ENCODE data around the gene L3MBTL4.

Gene L3MBTL4

DNA sequence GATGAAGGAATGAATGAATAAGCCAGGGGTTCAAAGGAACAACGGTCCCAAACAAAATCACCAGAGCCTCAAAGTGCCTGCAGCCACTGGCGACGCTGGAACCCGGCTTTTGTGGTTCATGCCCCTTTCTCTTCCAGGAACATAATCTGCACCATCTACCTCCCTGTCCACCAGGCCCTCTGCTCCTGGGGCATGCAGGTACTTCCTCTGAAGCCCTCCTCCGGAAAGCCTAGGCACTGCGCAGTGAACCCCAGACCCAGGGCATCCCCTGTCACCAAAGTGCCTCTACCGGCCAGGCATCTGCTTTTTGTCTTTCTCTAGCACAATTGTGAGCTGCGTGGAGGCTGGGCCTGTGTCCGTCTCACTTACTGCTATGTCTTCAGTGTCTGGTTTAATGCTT is 420.8 kb downstream of the L3MBTL4 start:
- no peak for DNase-seq (ENCODE audit: low read depth in 2 of 2)

DNA sequence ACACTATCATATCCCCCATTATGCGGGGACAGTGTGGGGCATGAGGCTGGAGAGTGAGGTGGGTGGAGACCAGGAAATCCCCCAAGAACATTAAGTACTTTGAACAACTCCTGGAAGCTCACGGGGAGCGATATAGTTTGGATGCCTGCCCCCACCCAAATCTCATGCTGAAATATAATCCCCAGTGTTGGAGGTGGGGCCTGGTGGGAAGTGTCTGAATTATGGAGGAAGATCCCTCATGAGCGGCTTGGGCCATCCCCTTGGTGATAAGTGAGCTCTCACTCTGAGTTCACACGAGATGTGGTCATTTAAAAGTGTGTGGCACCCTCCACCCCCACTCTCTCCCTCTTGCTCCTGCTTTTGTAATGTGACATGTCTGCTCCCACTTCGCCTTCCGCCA is 422.3 kb downstream of the L3MBTL4 start:
- DNase-seq (ENCODE audit: low read depth in 2 of 2), result no peak

DNA sequence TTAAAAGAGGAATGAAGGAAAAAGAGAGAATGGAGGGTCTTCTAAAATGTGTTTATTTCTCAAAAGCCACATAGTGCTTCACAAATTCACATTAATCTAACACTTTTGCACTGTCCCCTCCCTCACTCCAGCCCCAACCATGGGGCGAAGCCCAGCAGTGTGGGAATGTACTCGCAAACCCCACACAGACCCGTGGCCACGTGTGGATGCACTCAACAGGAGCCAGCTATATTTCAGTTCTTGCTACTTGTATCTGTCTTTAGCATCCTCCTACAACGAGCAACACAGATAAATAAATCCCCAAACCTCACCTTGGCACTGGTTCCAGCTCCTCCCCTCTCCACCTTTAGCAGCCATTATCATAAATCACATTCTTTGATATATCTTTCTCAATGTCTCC is 427.5 kb downstream of the L3MBTL4 start:
- no peak for DNase-seq (ENCODE audit: low read depth in 2 of 2)

DNA sequence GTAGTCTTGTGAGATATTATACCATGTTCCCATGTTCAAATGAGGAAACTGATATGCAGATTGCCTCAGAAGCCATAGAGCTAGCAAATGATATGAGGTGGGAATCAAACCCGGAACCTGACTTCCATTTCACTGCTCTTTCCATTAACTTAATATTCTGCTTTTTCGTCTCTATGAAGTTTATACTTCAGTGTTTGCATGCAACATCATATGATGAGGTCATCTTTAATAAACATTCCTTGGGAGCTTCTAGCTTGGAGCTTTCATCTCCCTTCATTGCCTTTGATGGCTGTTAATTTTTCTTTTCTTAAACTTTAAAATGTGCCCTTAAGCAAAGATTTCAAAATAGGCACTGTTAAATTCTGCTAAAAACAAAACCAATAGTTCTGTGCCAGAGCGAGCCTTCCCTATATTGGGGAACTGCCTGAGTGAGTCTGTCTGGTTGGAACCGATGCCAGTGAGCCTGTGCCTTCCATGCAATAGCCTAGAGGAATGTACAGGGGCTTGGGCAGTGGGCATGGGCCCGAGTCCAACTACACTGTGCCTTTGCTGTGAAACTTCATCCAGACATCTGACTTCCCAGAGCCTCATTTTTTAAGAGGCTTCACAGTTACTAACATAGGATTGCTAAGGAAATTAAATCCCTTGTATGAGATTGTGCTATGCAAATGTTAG is 428.3 kb downstream of the L3MBTL4 start:
- DNase-seq (ENCODE audit: low read depth in 2 of 2), result no peak

DNA sequence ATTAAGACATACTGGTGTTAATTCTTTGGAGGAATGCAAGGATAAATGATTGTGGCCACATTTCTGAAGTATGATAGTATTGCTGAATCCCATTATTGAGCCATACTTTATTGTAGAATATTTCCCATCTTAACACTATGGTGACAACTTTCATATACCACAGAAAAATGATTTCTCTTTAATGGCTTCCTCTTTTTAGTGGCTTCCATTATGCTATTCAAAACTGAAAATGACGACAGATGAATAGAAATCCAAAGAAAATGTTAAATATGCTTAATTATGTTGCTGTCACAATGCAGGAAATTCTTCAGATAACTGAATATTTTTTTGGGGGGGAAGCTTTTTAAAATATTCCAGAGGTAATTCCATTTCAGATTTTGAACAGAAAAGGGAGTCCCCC is 430.5 kb downstream of the L3MBTL4 start:
- no peak for DNase-seq (ENCODE audit: low read depth in 2 of 2)

DNA sequence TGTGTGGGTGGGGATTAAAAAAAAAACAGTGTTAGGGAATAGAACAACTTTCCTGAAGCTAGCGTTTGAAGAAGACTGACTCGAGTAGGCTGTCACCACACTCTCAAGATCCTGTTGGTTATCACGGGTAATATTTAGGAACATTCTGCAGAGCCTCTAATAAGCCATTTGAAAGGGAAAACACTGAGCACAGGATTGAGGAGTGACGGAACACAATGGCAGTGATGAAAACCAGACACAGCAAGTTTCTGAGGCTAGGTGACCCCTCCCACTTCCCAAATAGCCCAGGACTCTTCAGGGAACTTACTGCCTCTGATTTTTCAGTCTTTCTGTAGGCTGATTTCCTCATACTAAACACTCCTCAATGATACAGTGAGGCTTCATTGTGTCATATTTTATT is 431.2 kb downstream of the L3MBTL4 start:
- DNase-seq (ENCODE audit: low read depth in 2 of 2), result no peak

DNA sequence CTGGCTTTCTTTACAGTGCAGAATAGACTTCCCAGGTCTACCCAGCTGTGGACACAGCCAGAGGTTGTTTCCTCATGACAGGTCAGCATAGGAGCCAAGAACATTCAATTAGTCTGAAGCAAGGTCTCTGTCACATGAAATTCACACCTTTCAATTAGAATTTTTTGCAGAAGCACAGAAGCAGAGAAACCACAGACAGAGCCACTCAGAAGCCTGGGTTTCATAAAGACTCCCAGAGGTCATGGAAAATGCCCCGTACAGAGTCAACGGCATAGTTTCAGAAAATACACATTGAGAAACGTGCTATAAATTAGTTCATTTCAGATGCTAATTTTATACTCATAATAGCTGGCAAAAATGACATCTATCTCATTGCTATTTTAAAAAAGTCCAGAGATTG is 432.4 kb downstream of the L3MBTL4 start:
- no peak for DNase-seq (ENCODE audit: low read depth in 2 of 2)

DNA sequence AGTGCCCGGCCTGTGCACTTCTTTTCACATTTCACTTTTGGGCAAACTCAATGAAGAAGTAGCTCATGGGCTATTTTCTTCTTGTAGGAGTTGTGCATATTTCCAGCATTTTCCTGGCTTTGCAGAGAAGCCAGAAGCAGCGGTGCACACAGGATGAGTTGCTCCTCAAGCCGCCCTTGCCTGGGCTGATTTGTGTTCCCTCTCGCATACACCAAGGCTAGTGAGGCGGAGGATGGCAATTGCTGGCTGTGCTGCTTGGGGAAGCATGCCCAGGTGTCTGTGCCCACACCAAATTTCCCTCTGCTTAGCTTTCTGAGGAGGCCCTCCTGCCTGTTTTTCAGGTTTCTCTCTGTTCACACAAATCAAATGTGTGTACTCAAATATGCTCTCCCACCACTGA is 434.0 kb downstream of the L3MBTL4 start:
- no peak for DNase-seq (ENCODE audit: low read depth in 2 of 2)

DNA sequence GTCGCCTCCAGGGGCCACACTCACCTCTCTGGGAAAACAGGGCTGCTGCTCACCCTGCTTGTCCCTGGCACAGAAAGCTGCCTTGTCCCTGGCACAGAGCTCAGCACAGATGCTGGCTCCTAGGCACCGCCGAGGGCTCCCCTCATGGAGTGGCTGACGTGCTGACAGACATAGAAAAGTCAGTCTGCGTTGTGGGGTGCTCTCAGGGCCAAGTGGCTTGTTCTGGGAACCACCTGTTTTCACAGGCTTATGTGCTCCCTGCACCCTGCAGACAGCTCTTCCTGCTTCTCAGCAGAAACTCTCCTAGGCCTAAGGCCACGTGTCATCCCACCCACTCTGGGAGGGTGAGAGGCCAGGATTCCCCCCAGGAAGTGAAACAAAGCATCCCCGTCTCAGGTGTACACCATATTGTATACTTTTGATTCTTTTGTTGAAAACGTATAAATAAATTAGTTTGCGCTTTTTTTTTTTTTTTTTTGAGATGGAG is 434.7 kb downstream of the L3MBTL4 start:
- DNase-seq (ENCODE audit: low read depth in 2 of 2), result no peak

DNA sequence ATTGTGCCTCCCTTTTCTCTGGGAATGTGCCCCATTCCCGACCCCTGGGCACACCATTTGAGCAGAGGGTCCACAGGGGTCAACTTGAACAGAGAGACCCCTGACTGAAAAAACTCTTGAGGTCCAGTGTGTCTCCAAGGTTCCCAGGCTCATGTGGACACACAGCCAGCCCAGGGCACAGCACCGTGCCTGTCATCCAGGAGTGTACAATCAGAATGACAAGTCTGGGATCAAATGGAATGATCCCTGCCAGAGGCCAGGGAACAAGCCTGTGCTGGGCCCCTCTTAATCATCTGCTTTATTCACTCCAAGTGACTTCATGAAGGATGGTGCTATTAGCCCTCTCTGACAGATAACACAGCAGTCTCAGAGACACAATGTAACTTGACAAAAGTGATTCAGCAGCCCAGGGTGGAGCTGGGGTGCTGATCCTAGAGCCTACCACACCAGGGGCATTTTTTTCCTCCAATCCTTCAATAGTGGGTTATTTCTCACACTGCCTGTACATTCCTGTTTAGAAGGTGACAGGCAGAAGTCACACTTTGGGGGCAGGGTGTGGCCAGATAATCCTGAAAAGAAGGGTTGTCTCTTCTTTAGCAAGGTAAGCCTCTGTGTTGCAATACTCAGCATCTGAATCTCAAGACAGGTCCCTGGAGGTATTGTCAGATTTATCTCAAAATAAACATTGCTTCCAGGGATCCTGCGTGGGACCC is 435.4 kb downstream of the L3MBTL4 start:
- DNase-seq (ENCODE audit: low read depth in 2 of 2), result no peak

DNA sequence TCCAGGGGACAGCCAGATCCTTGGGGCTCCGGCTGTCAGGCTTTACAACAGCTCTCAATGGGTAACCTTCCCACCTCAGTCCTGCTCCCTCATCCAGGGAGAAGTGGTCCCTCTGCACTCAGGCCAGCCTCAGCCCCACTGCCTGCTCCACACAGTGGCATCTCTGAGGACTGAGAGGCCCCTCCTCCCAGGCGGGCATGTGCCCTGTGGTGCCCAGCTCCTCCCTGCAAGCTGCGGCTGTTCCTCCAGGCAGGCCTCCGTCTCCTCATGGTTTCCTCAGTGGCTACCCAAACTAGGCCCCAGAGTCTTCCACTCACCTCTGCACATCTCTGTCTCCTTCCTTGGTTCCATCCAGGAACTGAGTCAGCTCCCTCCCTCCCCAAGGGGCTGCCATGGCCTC is 437.7 kb downstream of the L3MBTL4 start:
- DNase-seq (ENCODE audit: low read depth in 2 of 2), result no peak

DNA sequence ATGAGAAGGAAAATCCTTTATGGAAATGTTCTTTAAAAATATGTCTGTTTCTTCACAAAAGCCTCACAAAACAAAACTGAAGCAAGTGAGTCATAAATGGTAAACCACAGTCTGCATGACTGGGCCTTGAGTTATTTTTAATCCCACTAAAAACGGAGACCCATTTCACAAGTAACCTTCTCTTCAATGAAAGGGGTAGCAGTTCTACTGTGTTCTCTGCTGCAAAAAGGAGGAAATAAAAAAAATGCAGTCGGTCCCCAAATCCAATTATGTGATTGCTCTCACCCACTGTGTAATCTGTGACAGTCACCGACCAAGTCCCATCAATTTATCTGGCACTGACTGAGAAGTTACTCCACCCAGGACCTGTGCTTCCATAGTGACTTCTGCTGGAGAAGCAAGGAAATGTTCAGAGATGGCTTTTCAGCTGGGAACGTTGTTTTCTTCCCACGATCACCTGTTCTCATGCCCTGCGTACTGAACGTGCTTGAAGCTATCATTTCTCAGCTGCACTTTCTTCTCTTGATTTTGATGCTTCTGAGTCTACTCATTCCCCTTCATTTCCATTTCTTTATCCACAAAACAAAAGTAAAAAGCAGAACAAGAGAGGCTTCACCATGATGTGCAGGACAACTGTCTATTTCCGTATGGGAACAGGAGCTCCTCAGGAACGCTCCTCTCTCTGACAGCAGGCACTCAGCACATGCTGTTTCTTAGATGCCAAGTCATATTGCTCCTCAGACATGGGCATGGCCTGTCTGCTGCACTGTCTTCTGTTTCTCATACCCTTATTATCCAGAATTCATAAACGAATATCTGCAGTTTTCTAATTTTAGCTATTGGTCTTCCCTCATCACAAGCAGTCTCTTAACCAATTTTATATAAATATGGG is 439.4 kb downstream of the L3MBTL4 start:
- no peak for DNase-seq (ENCODE audit: low read depth in 2 of 2)

DNA sequence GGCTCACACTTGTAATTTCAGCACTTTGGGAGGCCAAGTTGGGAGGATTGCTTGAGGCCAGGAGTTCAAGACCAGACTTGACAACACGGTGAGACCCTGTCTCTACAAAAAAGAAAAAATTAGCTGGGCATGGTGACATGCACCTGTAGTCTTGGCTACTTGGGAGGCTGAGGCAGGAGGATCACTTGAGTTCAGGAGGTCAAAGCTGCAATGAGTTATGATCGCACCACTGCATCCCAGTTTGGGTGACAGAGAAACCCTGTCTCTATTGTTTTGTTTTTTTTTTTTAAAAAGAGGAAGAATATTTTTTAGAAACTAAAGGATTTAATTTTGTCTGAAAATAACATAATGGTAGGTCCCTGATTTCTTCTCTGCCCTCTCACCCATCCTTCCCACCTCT is 440.0 kb downstream of the L3MBTL4 start:
- DNase-seq (ENCODE audit: low read depth in 2 of 2), result no peak

DNA sequence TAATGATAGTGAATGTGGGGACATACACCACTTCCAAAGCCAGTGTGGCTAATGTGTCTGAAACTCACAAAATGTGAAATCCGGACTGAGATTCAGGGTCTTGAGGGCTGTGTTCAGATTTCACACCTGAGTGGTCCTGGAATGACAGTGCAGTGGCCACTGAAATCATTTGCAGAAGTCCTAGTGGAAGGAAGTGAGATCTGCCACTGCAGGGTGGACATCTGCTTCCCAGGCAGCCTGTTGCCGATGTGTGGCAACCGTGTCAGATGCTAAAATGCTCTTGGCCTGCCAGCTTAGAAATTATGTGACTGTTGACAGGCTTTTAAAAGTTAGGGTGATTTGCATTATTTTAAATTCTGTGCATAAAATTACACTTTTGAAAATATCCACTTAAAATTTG is 441.6 kb downstream of the L3MBTL4 start:
- DNase-seq (ENCODE audit: low read depth in 2 of 2), result no peak

DNA sequence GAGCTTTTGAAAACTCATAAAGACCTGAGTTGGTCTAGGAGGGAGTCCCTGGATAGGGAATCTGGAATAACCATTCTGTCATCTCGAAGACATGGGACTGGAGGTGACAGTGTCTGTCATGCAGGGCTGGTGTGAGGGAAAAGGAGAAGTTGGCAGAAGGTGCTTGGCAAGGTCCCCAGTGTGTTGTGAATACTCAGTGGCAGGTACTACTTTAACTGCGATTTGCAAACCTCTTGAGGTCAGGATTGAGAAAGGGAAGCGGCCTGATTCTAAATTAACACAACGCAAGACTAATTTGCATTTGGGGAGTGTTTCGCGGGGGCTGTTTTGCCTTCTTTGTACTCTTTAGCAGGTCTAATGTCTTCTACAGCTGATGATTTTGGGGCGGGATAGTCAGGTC is 442.4 kb downstream of the L3MBTL4 start:
- DNase-seq (ENCODE audit: low read depth in 2 of 2), result no peak

DNA sequence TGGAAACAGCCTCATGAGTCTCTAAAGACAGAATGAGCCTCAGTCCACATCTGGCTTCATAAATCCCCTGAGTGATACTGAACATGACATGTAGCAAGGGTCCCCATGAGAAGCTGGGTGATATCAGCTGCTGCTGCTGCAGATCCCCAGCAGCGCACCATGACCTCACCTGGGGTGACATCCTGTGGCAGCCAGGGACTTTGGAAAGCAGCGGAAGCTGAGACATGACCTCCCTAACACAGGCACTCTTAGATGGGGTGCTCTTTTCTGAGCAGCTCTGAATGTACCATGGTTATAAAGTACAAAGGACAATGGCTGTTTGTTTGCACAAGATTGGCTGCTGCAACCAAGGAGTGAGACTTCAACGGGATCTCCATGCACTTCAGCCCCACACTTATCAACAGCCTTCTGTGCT is 444.7 kb downstream of the L3MBTL4 start:
- DNase-seq (ENCODE audit: low read depth in 2 of 2), result no peak

DNA sequence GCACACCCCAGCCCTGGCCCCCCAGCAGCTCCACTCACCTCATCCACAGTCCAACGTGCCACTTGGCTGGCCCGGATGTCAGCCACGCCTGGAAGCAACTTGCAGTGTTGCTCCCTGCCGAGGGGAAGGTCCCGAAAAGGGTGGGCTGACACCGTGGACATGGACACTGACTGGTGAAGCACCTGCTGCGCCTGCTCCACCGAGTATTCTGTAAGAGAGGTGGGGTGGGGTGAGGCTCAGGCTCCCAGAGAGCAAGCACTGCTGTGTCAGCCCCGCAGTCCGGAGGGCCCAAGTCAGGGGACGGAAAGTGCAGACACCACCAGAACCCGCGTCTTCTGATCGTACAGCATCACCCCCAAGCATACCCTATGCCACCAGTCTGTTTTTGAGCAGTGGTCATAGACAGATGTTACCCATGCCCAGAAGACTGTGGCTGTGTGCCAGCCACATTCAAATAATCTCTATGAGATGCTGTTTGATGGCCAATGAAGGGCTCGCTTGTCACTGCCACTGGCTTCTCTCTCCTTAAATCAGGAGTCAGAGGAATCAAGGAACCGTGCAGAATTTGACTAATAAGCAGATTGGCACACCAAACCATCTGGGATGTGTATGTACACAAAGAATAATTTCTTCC is 445.2 kb downstream of the L3MBTL4 start:
- DNase-seq (ENCODE audit: low read depth in 2 of 2), result no peak

DNA sequence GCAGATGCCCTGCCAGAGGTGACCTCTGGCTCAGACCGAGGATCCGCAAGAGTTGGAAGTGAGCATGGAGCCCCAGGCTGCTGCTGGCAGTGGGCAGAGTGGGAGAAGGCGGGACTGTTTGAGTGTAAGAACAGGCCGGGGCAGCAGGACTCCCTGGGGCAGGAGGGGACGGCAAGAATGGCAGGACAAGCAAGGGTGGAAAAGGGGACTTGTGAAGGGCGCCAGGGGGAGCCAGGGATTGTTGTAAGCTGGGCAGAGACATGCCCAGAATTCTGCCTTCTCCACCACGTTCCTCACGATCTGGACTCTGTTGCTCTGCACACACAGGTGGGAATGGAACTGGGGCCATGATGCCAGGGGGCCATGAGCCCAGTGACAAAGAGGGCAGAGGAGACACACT is 447.0 kb downstream of the L3MBTL4 start:
- DNase-seq (ENCODE audit: low read depth in 2 of 2), result no peak

DNA sequence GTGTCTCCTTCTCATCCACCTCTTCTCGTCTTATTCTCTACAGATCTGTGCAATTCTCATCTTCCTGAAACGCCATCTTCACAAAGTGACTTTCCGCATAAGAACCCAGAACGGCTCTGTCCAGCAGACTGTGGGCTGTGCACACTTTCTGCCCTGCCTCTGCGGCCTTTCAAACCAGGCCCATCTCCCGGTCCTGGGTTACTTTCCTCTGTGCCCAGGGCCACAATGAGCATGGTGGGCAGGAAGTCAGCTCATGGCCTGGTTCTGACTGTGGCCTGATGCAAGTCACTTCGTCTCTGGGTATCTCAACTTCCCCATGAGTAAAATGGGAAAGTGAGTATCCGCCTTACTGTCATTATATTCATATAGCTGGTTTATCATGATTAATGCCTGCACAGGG is 447.7 kb downstream of the L3MBTL4 start:
- DNase-seq (ENCODE audit: low read depth in 2 of 2), result no peak

DNA sequence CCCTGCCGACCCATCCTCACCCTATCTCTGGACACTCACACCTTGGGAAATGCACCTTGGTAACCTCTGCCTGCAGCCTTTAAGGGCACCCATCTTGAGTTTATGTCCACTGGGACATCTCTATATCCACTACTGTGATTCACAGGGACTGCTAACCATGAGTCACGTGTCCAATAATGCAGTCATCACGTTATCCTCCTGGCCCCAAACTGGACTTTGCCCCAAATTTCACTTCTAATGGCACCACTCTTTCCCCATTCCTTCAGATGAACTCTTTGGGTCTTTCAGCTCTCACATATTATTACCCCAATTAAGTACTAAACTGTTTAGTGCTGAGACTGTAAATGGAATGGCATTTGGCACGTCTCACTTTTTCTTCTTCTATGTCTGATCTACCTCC is 448.2 kb downstream of the L3MBTL4 start:
- DNase-seq (ENCODE audit: low read depth in 2 of 2), result no peak

DNA sequence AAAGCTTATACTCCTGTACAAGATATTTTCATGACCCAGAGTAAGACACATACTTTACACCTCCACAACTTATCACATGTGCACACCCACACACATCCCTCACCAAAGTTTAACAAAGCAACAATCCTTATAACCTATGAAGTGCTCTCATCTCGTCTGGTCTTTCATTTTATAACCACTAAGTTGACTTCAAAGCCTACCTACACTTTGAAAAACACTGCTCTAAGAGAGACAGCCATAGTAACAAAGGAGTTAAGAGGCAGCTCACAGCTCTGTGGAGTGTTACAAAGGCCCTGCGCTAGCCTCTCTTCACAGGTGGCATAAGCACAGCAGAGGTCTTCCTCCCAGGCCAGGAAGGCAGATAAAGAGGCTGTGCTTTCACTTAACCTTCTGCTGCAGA is 449.7 kb downstream of the L3MBTL4 start:
- DNase-seq (ENCODE audit: low read depth in 2 of 2), result no peak

DNA sequence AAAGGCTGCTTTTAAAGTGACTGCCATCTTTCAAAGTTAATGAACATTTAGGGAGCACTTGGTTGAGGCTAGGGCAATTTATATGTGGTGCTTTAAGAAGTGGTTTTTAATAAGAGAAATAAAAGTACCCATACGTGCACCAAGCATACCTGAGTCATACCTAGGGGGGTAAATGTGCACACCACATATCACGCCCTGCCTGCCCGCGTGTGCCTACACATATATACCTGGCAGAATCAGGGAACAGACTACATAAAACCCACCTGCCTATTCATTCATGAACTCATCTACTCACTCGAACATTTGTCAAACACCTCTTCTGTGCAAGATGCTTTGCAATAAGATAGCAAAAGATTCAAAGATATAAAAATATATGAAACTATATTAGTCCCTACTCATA is 450.1 kb downstream of the L3MBTL4 start:
- no peak for DNase-seq (ENCODE audit: low read depth in 2 of 2)

Measured in stimulated activated CD8-positive, alpha-beta memory T cell treated with anti-CD3 and anti-CD28 coated beads, Interleukin-15, amount 100 ng/mL, for 4 hours (primary cell).